Smooth muscle cell of the pulmonary artery (primary cell): ENCODE results near the gene MLH1. TPM values are rescaled to one million over a fixed set of nuclear protein-coding genes. Genes with fewer than 3 reads are reported as not detected.

Experiments used
- total RNA-seq: library from RNA; depleted of rRNA; stranded (reverse); fragments of >200 nt; gene quantifications from 2 replicates; pipeline ENCODE4 v1.2.3, GENCODE V29; 2014

The MLH1 gene
- 36.2 and 36.4 TPM in 2 replicates for total RNA-seq

GRCh38 chr3:36993326-36994283, at the start of gene MLH1:
TSS of gene MLH1 (plus strand) at chr3:36993518. CDS start at chr3:36993548, 30 bp downstream.

DNA sequence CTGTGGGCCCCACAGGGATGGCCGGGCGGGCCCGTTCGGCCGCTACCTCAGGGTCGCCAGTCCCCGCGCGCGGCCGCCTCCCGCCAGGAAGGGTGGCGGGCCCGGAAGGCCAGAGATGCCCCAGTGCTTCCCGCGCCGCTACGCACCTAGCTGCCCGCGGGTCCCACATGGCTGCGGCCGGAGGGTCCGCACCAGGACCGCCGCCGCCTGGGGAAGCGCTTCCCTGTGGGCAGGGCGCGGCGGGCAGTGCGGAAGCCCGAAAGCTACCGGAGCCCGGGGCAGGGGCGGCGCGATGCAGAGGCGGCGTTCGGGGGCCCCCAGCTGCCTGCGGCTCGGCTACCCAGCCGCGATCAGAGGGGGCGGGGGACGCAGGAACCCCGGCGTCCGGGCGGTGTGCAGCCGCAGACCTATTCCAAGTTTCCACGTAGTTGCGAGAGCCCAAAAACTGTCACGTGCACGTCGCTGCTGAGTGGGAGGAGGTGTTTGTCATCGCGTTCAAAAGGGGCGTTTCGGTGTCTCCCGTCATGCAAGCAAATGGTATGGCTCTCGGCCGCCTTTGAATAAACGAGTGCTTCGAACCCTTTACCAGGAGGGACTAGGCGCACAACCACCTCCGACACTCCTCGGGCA, 48.6 kb upstream of the MLH1 start, which contains the start of gene TRANK1:
Gene TRANK1, minus strand, starts transcription at position 414 of the 630 bp plus-strand sequence. Its CDS starts 245 bp downstream, at position 169.

DNA sequence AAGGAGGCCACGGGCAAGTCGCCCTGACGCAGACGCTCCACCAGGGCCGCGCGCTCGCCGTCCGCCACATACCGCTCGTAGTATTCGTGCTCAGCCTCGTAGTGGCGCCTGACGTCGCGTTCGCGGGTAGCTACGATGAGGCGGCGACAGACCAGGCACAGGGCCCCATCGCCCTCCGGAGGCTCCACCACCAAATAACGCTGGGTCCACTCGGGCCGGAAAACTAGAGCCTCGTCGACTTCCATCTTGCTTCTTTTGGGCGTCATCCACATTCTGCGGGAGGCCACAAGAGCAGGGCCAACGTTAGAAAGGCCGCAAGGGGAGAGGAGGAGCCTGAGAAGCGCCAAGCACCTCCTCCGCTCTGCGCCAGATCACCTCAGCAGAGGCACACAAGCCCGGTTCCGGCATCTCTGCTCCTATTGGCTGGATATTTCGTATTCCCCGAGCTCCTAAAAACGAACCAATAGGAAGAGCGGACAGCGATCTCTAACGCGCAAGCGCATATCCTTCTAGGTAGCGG, 452 bp upstream of the MLH1 start, which contains the start of gene EPM2AIP1:
Gene EPM2AIP1, minus strand, starts transcription at position 326 of the 520 bp plus-strand sequence. Its CDS starts 54 bp downstream, at position 272.

Other genes with a start within 250 kb of the MLH1 start
- 0.10 and 0.59 TPM in 2 replicates for gene DCLK3, start 229.0 kb upstream of the MLH1 start, total RNA-seq
- gene TRANK1, start 48.5 kb upstream of the MLH1 start, total RNA-seq: 10.3 and 15.6 TPM in 2 replicates
- gene EPM2AIP1, start 387 bp upstream of the MLH1 start, total RNA-seq: 11.0 and 12.3 TPM in 2 replicates
- 44.6 and 53.3 TPM in 2 replicates for gene LRRFIP2, start 181.1 kb downstream of the MLH1 start, total RNA-seq
- 78.8 and 120 TPM in 2 replicates for gene GOLGA4, start 249.8 kb downstream of the MLH1 start, total RNA-seq